HEK293 (cell line): ENCODE results near the gene TBX1.

Experiments used
- HOXA7 ChIP-seq: sonication (generic); formaldehyde crosslinking; IDR thresholded peaks from 2 replicates; pipeline ENCODE4 v1.8.1; 2022; ENCODE audit warnings: missing genetic modification reagents, borderline replicate concordance
- MYNN ChIP-seq: fragments of 450-650 bp; formaldehyde crosslinking; IDR thresholded peaks from 2 replicates; pipeline ENCODE4 v1.5.1; 2016; ENCODE audit warnings: missing biosample characterization, missing genetic modification characterization, borderline replicate concordance
- ZBTB1 ChIP-seq: fragments of 450-650 bp; formaldehyde crosslinking; IDR thresholded peaks from 2 replicates; pipeline ENCODE4 v1.5.1; 2016; ENCODE audit warnings: missing biosample characterization, missing genetic modification characterization
- ZNF138 ChIP-seq: fragments of 450-650 bp; formaldehyde crosslinking; IDR thresholded peaks from 2 replicates; pipeline ENCODE4 v1.5.1; 2016; ENCODE audit warnings: missing biosample characterization, missing genetic modification characterization, borderline replicate concordance
- ZNF274 ChIP-seq, 2 experiments: fragments of 200-500 bp in 1 of 2; fragments of 450-650 bp in 1 of 2; sonication (Bioruptor generic) in 1 of 2; formaldehyde crosslinking in 1 of 2; IDR thresholded peaks; 2 replicates each; pipeline versions ENCODE4 v1.5.1 to v1.6.1; 2014 to 2016; ENCODE audit warnings: borderline replicate concordance in 1 of 2, inconsistent platforms in 1 of 2, low read length in 1 of 2, missing biosample characterization in 1 of 2, missing genetic modification characterization in 1 of 2
- ZNF416 ChIP-seq: fragments of 450-650 bp; formaldehyde crosslinking; IDR thresholded peaks from 2 replicates; pipeline ENCODE4 v1.5.1; 2016; ENCODE audit warnings: missing biosample characterization, missing genetic modification characterization
- ZNF530 ChIP-seq: fragments of 450-650 bp; formaldehyde crosslinking; IDR thresholded peaks from 2 replicates; pipeline ENCODE4 v1.5.1; 2016; ENCODE audit warnings: low read depth, missing biosample characterization, missing genetic modification characterization
- ZNF549 ChIP-seq: fragments of 450-650 bp; IDR thresholded peaks from 2 replicates; pipeline ENCODE4 v1.5.1; 2018; ENCODE audit warnings: missing biosample characterization, missing genetic modification characterization, mild to moderate bottlenecking, inconsistent platforms, moderate library complexity
- ZNF792 ChIP-seq: fragments of 450-650 bp; formaldehyde crosslinking; IDR thresholded peaks from 2 replicates; pipeline ENCODE4 v1.5.1; 2016; ENCODE audit warnings: missing biosample characterization, missing genetic modification characterization
- TF ChIP-seq, protein P1 (sequence below): fragments of 450-650 bp; formaldehyde crosslinking; IDR thresholded peaks from 2 replicates; pipeline ENCODE4 v1.5.1; 2016; ENCODE audit warnings: missing biosample characterization, missing genetic modification characterization
- TF ChIP-seq, protein P2 (sequence below): fragments of 450-650 bp; formaldehyde crosslinking; IDR thresholded peaks from 2 replicates; pipeline ENCODE4 v1.5.1; 2016; ENCODE audit warnings: missing biosample characterization, missing genetic modification characterization
- TF ChIP-seq, protein P3 (sequence below): fragments of 450-650 bp; formaldehyde crosslinking; IDR thresholded peaks from 2 replicates; pipeline ENCODE4 v1.5.1; 2016; ENCODE audit warnings: missing biosample characterization, missing genetic modification characterization, low read depth

DNA sequence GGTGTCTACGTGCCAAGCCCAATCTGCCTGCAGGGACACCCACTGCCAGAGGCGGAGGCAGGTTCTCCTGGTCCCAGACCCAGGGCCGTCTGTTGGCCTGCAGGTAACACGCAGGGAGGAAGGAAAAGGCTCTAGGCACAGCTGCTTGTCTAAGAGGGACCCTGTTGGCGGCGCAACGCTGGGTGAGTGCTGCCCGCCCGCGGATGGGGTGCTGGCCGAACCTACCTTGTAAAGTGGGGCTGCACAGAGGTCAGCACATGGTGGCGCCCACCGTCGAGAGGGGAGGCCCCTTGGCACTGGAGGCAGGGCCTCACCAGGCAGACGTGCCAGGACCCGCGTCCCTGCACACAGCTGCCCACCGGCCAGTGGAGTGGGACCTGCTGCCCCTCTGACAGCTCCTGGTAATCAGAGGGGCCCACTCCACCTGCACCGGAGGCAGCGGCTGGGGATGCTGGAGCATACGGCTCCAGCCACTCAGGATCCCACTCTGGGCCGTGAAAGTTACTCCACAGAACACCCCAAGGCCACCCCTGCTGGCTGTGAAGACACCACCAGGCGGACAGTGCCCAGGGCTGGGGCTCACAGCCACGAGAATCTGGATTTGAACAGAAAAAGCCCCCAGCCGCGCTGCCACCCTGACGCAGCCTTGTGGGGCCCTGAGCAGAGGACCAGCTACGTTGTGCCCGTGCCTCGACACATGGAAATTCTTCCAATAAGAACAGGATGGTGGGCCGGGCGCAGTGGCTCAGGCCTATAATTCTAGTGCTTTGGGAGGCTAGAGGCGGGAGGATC lies 24.0 kb downstream of the TBX1 start:
- TF ChIP-seq HOXA7 (CRISPR knock-in tag) (no peak), ZBTB1 (tag by site-specific recombination) (no peak), ZNF549 (tag by site-specific recombination) (no peak), ZNF792 (no peak), MYNN (tag by site-specific recombination) (no peak), ZNF138 (no peak), ZNF416 (no peak), ZNF274 (IDR thresholded peaks at IDR 0.05; ENCODE audit: low read length) (no peak), ZNF274 (tag by site-specific recombination; IDR thresholded peaks at IDR 0.05; ENCODE audit: borderline replicate concordance) (no peak), ZNF530 (tag by site-specific recombination) (no peak)
- TF ChIP-seq, protein P1, sequence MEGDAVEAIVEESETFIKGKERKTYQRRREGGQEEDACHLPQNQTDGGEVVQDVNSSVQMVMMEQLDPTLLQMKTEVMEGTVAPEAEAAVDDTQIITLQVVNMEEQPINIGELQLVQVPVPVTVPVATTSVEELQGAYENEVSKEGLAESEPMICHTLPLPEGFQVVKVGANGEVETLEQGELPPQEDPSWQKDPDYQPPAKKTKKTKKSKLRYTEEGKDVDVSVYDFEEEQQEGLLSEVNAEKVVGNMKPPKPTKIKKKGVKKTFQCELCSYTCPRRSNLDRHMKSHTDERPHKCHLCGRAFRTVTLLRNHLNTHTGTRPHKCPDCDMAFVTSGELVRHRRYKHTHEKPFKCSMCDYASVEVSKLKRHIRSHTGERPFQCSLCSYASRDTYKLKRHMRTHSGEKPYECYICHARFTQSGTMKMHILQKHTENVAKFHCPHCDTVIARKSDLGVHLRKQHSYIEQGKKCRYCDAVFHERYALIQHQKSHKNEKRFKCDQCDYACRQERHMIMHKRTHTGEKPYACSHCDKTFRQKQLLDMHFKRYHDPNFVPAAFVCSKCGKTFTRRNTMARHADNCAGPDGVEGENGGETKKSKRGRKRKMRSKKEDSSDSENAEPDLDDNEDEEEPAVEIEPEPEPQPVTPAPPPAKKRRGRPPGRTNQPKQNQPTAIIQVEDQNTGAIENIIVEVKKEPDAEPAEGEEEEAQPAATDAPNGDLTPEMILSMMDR = no peak
- TF ChIP-seq, protein P2, sequence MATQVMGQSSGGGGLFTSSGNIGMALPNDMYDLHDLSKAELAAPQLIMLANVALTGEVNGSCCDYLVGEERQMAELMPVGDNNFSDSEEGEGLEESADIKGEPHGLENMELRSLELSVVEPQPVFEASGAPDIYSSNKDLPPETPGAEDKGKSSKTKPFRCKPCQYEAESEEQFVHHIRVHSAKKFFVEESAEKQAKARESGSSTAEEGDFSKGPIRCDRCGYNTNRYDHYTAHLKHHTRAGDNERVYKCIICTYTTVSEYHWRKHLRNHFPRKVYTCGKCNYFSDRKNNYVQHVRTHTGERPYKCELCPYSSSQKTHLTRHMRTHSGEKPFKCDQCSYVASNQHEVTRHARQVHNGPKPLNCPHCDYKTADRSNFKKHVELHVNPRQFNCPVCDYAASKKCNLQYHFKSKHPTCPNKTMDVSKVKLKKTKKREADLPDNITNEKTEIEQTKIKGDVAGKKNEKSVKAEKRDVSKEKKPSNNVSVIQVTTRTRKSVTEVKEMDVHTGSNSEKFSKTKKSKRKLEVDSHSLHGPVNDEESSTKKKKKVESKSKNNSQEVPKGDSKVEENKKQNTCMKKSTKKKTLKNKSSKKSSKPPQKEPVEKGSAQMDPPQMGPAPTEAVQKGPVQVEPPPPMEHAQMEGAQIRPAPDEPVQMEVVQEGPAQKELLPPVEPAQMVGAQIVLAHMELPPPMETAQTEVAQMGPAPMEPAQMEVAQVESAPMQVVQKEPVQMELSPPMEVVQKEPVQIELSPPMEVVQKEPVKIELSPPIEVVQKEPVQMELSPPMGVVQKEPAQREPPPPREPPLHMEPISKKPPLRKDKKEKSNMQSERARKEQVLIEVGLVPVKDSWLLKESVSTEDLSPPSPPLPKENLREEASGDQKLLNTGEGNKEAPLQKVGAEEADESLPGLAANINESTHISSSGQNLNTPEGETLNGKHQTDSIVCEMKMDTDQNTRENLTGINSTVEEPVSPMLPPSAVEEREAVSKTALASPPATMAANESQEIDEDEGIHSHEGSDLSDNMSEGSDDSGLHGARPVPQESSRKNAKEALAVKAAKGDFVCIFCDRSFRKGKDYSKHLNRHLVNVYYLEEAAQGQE (tag by site-specific recombination) = no peak
- TF ChIP-seq, protein P3, sequence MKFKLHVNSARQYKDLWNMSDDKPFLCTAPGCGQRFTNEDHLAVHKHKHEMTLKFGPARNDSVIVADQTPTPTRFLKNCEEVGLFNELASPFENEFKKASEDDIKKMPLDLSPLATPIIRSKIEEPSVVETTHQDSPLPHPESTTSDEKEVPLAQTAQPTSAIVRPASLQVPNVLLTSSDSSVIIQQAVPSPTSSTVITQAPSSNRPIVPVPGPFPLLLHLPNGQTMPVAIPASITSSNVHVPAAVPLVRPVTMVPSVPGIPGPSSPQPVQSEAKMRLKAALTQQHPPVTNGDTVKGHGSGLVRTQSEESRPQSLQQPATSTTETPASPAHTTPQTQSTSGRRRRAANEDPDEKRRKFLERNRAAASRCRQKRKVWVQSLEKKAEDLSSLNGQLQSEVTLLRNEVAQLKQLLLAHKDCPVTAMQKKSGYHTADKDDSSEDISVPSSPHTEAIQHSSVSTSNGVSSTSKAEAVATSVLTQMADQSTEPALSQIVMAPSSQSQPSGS (tag by site-specific recombination) = no peak
